A549 (cell line): ENCODE measurements around the gene BRD1. TPM values are rescaled to one million over a fixed set of nuclear protein-coding genes. Genes with fewer than 3 reads are reported as not detected.

Source experiments
- ATAC-seq, 2 experiments: fragments of 200-7000 bp in 1 of 2; fragments of >200 bp in 1 of 2; cut with Nextera tagmentation in 1 of 2; cut with Tn5 transposase in 1 of 2; 3 replicates each; pipeline versions ENCODE4 v1.8.0 to v1.9.1; 2018 to 2020; ENCODE audit warnings: mild to moderate bottlenecking in 1 of 2, moderate library complexity in 1 of 2
- CTCF ChIA-PET: fragments of 300-600 bp; sonication (Branson Sonifier 250); formaldehyde crosslinking; extraction: SDS; loops from one replicate; lab custom pipeline; 2021; ENCODE audit warnings: antibody characterized with exemption, inconsistent platforms; lab: Yijun Ruan, JAX
- POLR2A ChIA-PET: fragments of 350-600 bp; formaldehyde crosslinking; extraction: SDS; loops from one replicate; lab custom pipeline; 2021; ENCODE audit warnings: antibody characterized with exemption, inconsistent platforms; lab: Yijun Ruan, JAX
- DNase-seq, 2 experiments: peaks; one replicate each; pipeline versions ENCODE4 v3.0.0 to v3.0.0-alpha.2; 2011 to 2016; ENCODE audit warnings: low read depth in 1 of 2, low spot score in 1 of 2
- FAIRE-seq: peaks from 2 replicates; lab custom pipeline; 2011; peaks lifted over from hg19 to GRCh38; lab: Jason Lieb, UNC
- H3K27ac ChIP-seq, 2 experiments: fragments of >200 bp; sonication (Bioruptor Twin); formaldehyde crosslinking; 3 replicates each; pipeline ENCODE4 v1.5.1; 2016 to 2017
- H3K4me1 ChIP-seq: fragments of >200 bp; sonication (Bioruptor Twin); formaldehyde crosslinking; 3 replicates; pipeline ENCODE4 v1.6.1; 2016
- H3K4me2 ChIP-seq: fragments of >200 bp; sonication (Bioruptor Twin); formaldehyde crosslinking; 3 replicates; pipeline ENCODE4 v1.6.1; 2016
- H3K4me3 ChIP-seq: fragments of >200 bp; sonication (Bioruptor Twin); formaldehyde crosslinking; 3 replicates; pipeline ENCODE4 v1.5.1; 2016
- H3K9me3 ChIP-seq: fragments of >200 bp; sonication (Bioruptor Twin); formaldehyde crosslinking; 3 replicates; pipeline ENCODE4 v1.6.1; 2016
- CHD4 ChIP-seq: fragments of 200-600 bp; sonication (generic); IDR thresholded peaks from 2 replicates; pipeline ENCODE4 v1.6.1; 2016; ENCODE audit warnings: antibody characterized with exemption, mild to moderate bottlenecking, borderline replicate concordance
- ESRRA ChIP-seq: fragments of 150-350 bp; IDR thresholded peaks from 2 replicates; pipeline ENCODE4 v1.6.1; 2014; ENCODE audit warnings: mild to moderate bottlenecking, low read length, borderline replicate concordance
- FOSB ChIP-seq: fragments of 250-450 bp; sonication (Bioruptor Pico); IDR thresholded peaks from 2 replicates; pipeline ENCODE4 v1.5.0; 2020; ENCODE audit warnings: mild to moderate bottlenecking, moderate library complexity
- FOSL2 ChIP-seq, 2 experiments: fragments of 450-650 bp in 1 of 2; fragments of >200 bp in 1 of 2; sonication (Bioruptor Twin) in 1 of 2; formaldehyde crosslinking; IDR thresholded peaks; 2 replicates each; pipeline versions ENCODE4 v1.5.0 to v1.6.1; 2016 to 2020; ENCODE audit warnings: mild to moderate bottlenecking in 1 of 2, moderate library complexity in 1 of 2
- HDAC2 ChIP-seq: fragments of 200-600 bp; sonication (generic); IDR thresholded peaks from 2 replicates; pipeline ENCODE4 v1.6.1; 2016
- HEYL ChIP-seq: fragments of 250-450 bp; sonication (Bioruptor Pico); IDR thresholded peaks from 2 replicates; pipeline ENCODE4 v1.8.0; 2021; ENCODE audit warnings: mild to moderate bottlenecking, moderate library complexity
- KDM5A ChIP-seq: fragments of 200-600 bp; sonication (generic); IDR thresholded peaks from 2 replicates; pipeline ENCODE4 v1.6.1; 2016; ENCODE audit warnings: antibody characterized with exemption, mild to moderate bottlenecking
- MAX ChIP-seq: IDR thresholded peaks from 2 replicates; pipeline ENCODE4 v1.6.1; 2012
- NPAS2 ChIP-seq: fragments of 250-450 bp; sonication (Bioruptor Pico); IDR thresholded peaks from 2 replicates; pipeline ENCODE4 v1.8.0; 2022; ENCODE audit warnings: mild to moderate bottlenecking, moderate library complexity, borderline replicate concordance
- POLR2AphosphoS2 ChIP-seq: conservative IDR thresholded peaks from 2 replicates; pipeline ENCODE4 v1.6.1; 2012; ENCODE audit warnings: low read length, improper control_type of control experiment, inconsistent platforms
- RAD21 ChIP-seq, 2 experiments: fragments of >200 bp in 1 of 2; sonication (Bioruptor Twin) in 1 of 2; formaldehyde crosslinking in 1 of 2; IDR thresholded peaks in 1 of 2; conservative IDR thresholded peaks in 1 of 2; 2 replicates in 1 of 2; 3 replicates in 1 of 2; pipeline ENCODE4 v1.6.1; 2012 to 2018; ENCODE audit warnings: inconsistent platforms in 1 of 2
- REST ChIP-seq: fragments of 200-600 bp; sonication (generic); IDR thresholded peaks from 2 replicates; pipeline ENCODE4 v1.6.1; 2016; ENCODE audit warnings: antibody characterized with exemption, mild to moderate bottlenecking, moderate library complexity
- RFX5 ChIP-seq: fragments of 450-650 bp; IDR thresholded peaks from 2 replicates; pipeline ENCODE4 v1.7.1; 2014; ENCODE audit warnings: antibody characterized with exemption, mild to moderate bottlenecking, moderate library complexity
- TP53 ChIP-seq: fragments of 250-450 bp; sonication (Bioruptor Pico); IDR thresholded peaks from 2 replicates; pipeline ENCODE4 v1.5.0; 2021; ENCODE audit warnings: mild to moderate bottlenecking, moderate library complexity
- ZC3H11A ChIP-seq: fragments of 450-650 bp; IDR thresholded peaks from 2 replicates; pipeline ENCODE4 v1.6.1; 2014; ENCODE audit warnings: antibody characterized with exemption, mild to moderate bottlenecking
- WGBS: methylation state at CpG from one replicate; pipeline ENCODE4 v1.1.6; 2017; ENCODE audit errors: missing lambda C conversion rate; 5-methylcytosine and 5-hydroxymethylcytosine counted together
- polyA plus RNA-seq, 4 experiments: library from polyadenylated mRNA; depleted of rRNA in 3 of 4; stranded (reverse); fragments of >200 nt; fragmentation: RNase III in 1 of 4; extraction: RNeasy Plus Mini Kit Qiagen cat#74134 plus additional on column Dnase treatment in 1 of 4; gene quantifications; 2 replicates in 3 of 4; 3 replicates in 1 of 4; pipeline ENCODE4 v1.2.3, GENCODE V29; 2011 to 2017
- TF ChIP-seq, protein P1 (sequence below): fragments of 250-450 bp; sonication (Bioruptor Pico); IDR thresholded peaks from 2 replicates; pipeline ENCODE4 v1.5.0; 2020; ENCODE audit warnings: low read depth, mild to moderate bottlenecking, moderate library complexity
- TF ChIP-seq, protein P2 (sequence below): fragments of 450-650 bp; IDR thresholded peaks from 2 replicates; pipeline ENCODE4 v1.6.1; 2014; ENCODE audit warnings: antibody characterized with exemption

The BRD1 gene
- polyA plus RNA-seq, 2 of the 4 experiments (the other 2 are of a cell fraction), result 3.7 to 11.5 TPM

- FAIRE-seq, result no peak
These were observed 59.4 kb downstream of the BRD1 start for GRCh38 chr22:49768077-49768910.

GRCh38 chr22:49767355-49768062 is 60.2 kb downstream of the BRD1 start:
- no peaks in the 10 kb centered on the region for H3K4me1 ChIP-seq
- no peak for FAIRE-seq
- H3K27ac ChIP-seq, result no peak overlapping the region
- WGBS, result 23% methylated on average over 2 of the region's 5 CpGs
- H3K4me3 ChIP-seq, result no peak overlapping the region
- H3K9me3 ChIP-seq, result no peaks in the 10 kb centered on the region
- peak in 1 of 2 experiments; percentile 60; a peak in 4 of 6 replicates for ATAC-seq
- no peak overlapping the region for H3K4me2 ChIP-seq
- no peak for TF ChIP-seq ZC3H11A
- TF ChIP-seq RAD21 (conservative IDR thresholded peaks at IDR 0.05 in 1 of 2, IDR thresholded peaks at IDR 0.05 in 1 of 2), result peak; percentile 53 to 70; a peak in 4 of 5 replicates
- ChIA-PET POLR2A (no interaction called here), CTCF (interaction anchor here (0.9 to 1.9 kb wide), 4 partner anchors 10 to 263 kb away, joined by 3 to 8 read pairs (median 5); no protein-coding TSS in a partner anchor)
- peak; percentile 7 to 55 for DNase-seq

More at GRCh38 chr22:49768077-49768910, 59.4 kb downstream of the BRD1 start:
- Histone ChIP-seq H3K4me3 (no peak overlapping the region), H3K27ac (no peak overlapping the region), H3K4me2 (no peak overlapping the region), H3K9me3 (no peaks in the 10 kb centered on the region), H3K4me1 (no peaks in the 10 kb centered on the region)
- CTCF ChIA-PET, result interaction anchor here (1.2 to 1.9 kb wide), 3 partner anchors 10 to 262 kb away, joined by 3 to 8 read pairs (median 6); no protein-coding TSS in a partner anchor
- POLR2A ChIA-PET, result no interaction called here
- DNase-seq (no peak), ATAC-seq (no peak)
- TF ChIP-seq HEYL (CRISPR knock-in tag) (no peak), TP53 (CRISPR knock-in tag) (no peak), HDAC2 (no peak), CHD4 (no peak), FOSB (no peak), MAX (no peak), POLR2AphosphoS2 (no peak), ESRRA (no peak), NPAS2 (CRISPR knock-in tag) (no peak), KDM5A (no peak), RFX5 (no peak), REST (no peak), FOSL2 (IDR thresholded peaks at IDR 0.05) (no peak), FOSL2 (CRISPR knock-in tag; IDR thresholded peaks at IDR 0.05) (no peak)
- TF ChIP-seq, protein P1, sequence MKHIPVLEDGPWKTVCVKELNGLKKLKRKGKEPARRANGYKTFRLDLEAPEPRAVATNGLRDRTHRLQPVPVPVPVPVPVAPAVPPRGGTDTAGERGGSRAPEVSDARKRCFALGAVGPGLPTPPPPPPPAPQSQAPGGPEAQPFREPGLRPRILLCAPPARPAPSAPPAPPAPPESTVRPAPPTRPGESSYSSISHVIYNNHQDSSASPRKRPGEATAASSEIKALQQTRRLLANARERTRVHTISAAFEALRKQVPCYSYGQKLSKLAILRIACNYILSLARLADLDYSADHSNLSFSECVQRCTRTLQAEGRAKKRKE (CRISPR knock-in tag), result no peak
- TF ChIP-seq, protein P2, sequence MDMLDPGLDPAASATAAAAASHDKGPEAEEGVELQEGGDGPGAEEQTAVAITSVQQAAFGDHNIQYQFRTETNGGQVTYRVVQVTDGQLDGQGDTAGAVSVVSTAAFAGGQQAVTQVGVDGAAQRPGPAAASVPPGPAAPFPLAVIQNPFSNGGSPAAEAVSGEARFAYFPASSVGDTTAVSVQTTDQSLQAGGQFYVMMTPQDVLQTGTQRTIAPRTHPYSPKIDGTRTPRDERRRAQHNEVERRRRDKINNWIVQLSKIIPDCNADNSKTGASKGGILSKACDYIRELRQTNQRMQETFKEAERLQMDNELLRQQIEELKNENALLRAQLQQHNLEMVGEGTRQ, result no peak
- WGBS, result 91% methylated on average over 6 of the region's 18 CpGs
